IPS-11a (cell line): Measurements from ENCODE around the gene TNNT3.

Source experiments
- H3K4me3 ChIP-seq: one replicate; pipeline ENCODE4 v1.5.1; 2013; ENCODE audit warnings: low read depth, low read length, control low read depth

TNNT3 gene

GRCh38 chr11:1894759-1895158 is 24.7 kb upstream of the TNNT3 start:
- no peak overlapping the region for H3K4me3 ChIP-seq

- no peak overlapping the region for H3K4me3 ChIP-seq
Measured at GRCh38 chr11:1896468-1896867, 23.0 kb upstream of the TNNT3 start.

- H3K4me3 ChIP-seq, result no peak overlapping the region
Measured at GRCh38 chr11:1896923-1897322, 22.6 kb upstream of the TNNT3 start.

GRCh38 chr11:1899090-1899489 is 20.4 kb upstream of the TNNT3 start:
- H3K4me3 ChIP-seq, result no peak overlapping the region

GRCh38 chr11:1899686-1900085 is 19.8 kb upstream of the TNNT3 start:
- H3K4me3 ChIP-seq, result no peak overlapping the region

- no peak overlapping the region for H3K4me3 ChIP-seq
Measured at GRCh38 chr11:1906181-1906580, 13.3 kb upstream of the TNNT3 start.

GRCh38 chr11:1906611-1907423 is 12.7 kb upstream of the TNNT3 start:
- no peak overlapping the region for H3K4me3 ChIP-seq

GRCh38 chr11:1908618-1909017 is 10.9 kb upstream of the TNNT3 start:
- no peak overlapping the region for H3K4me3 ChIP-seq

- no peak overlapping the region for H3K4me3 ChIP-seq
Measured at GRCh38 chr11:1909524-1909923, 10.0 kb upstream of the TNNT3 start.

- no peak overlapping the region for H3K4me3 ChIP-seq
Measured at GRCh38 chr11:1912289-1912878, 7.1 kb upstream of the TNNT3 start.

GRCh38 chr11:1913271-1914060 is 6.0 kb upstream of the TNNT3 start:
- H3K4me3 ChIP-seq, result no peak overlapping the region

- H3K4me3 ChIP-seq, result no peak overlapping the region
Measured at GRCh38 chr11:1915795-1916131, 3.7 kb upstream of the TNNT3 start.

GRCh38 chr11:1916132-1916985 is 3.1 kb upstream of the TNNT3 start:
- no peak overlapping the region for H3K4me3 ChIP-seq

- no peak overlapping the region for H3K4me3 ChIP-seq
Measured at GRCh38 chr11:1916986-1917522, 2.4 kb upstream of the TNNT3 start.

- no peak overlapping the region for H3K4me3 ChIP-seq
Measured at GRCh38 chr11:1917523-1918435, 1.7 kb upstream of the TNNT3 start.

GRCh38 chr11:1918436-1919315 is 827 bp upstream of the TNNT3 start:
- no peak overlapping the region for H3K4me3 ChIP-seq

- no peak overlapping the region for H3K4me3 ChIP-seq
Measured at GRCh38 chr11:1920128-1920908, 815 bp downstream of the TNNT3 start.
